ENCODE data around the gene SPRR2G.
"Not testable (repeated sequence)": the region's sequence is repeated elsewhere in the genome, so short reads cannot be mapped to it uniquely, and the experiment has no call there.

SPRR2G gene
- 0 reads per million in 2 donors for total RNA-seq

GRCh38 chr1:153150846-153151245 is at the start of gene SPRR2G:
TSS of gene SPRR2G (minus strand) at chr1:153150890. CDS start at chr1:153150110, 780 bp downstream.
- DNase-seq = no peak

- DNase-seq = no peak
These were observed 44.5 kb upstream of the SPRR2G start for GRCh38 chr1:153195216-153195615.

DNA sequence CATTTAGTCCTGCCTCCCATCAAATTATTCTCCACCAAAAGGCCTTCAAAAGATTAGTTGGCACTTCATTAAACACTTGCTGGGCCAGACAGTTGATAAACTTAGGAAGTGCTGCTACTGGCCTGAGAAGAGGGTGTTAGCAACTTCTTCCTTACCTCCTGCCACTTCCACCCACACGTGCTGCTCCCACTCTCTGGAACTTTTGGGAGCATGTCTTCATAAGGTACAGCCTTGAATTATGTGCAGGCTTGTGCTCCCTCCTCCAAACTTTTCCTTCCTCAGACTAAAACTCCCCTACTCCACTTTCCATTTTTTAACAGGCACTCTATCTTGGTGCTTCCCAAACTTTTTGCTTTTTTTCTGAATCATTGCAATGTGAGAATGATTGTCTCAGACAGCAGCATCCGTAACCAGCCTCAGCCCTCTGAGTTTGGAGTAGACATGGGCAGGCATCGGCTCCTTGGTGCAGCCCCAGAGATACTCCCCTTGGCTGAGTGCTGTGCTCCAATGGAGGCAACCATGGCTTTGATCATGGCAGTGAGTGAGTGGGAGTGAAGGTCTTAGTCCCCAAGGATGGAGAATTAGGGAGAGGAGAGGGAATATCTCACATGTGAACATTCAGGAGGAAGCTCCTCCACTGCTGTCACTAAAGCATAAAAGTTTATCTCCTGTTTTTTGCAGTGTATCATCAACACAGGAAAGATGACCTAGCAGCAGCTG is 43.8 kb upstream of the SPRR2G start:
- DNase-seq = no peak

GRCh38 chr1:153192697-153193096 is 42.0 kb upstream of the SPRR2G start:
- DNase-seq = peak in 1 of 5 experiments; percentile 4

DNA sequence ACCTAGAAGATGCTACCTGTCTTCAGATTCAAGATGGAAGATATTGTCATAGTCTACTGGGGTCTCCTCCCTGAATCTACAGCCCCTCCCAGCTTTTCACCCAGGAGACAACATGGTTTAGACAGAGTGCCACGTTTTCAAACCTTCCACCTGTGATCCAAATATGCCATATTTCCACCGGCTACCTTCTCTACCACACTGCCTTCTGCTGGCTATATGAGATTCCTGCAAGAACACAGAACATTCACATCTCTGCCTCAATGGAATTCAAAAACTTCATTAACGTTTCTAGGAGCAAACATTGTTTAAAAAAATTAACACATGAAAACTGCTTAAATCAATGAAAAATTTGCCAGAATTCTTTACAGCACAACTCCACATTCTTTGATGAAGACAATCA is 39.7 kb upstream of the SPRR2G start:
- no peak for DNase-seq

GRCh38 chr1:153188301-153188700 is 37.6 kb upstream of the SPRR2G start:
- DNase-seq = not testable (repeated sequence)

GRCh38 chr1:153180556-153180955 is 29.9 kb upstream of the SPRR2G start:
- DNase-seq = no peak

DNA sequence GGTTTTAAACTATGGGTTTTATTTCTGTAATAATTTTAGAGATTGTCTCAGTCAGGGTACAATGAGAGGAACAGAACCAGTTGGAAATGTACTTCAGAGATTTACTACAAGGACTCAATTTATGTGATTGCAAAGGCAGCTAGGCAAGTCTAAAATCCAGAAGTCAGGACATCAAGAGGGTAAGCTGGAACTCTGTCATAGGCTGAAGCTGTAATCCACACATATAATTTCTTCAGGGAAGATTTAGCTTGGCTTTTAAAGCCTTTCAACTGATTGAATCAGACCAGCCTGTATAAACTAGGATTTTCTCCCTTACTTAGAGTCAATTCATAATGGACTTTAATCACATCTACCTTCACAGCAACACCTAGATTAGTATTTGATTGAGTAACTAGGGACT is 28.2 kb upstream of the SPRR2G start:
- DNase-seq = no peak

DNA sequence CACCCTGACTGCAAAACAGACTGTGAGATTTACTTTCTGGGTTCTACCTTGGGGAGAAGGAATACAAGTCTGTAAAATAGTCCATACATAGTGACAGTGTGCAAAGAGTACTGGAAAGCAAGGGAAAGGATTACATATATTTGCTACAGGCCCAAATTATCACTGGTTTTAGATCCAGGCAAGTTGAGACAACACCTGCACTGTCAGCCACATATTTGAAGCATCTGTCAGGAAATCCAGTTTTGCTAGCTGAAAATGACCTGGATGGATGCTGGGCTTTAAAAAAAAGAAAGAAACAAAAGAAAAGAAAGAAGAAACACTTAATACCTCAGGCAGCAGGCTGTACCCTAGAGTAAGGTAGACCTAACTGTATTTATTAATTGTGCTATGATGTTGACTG is 23.9 kb upstream of the SPRR2G start:
- no peak for DNase-seq

- DNase-seq = no peak
These were observed 18.0 kb upstream of the SPRR2G start for GRCh38 chr1:153168686-153169085.

- no peak for DNase-seq
These were observed 4.9 kb upstream of the SPRR2G start for GRCh38 chr1:153155541-153155940.

GRCh38 chr1:153152481-153152880 is 1.8 kb upstream of the SPRR2G start:
- no peak for DNase-seq

GRCh38 chr1:153141377-153141776 is 9.3 kb downstream of the SPRR2G start:
- no peak for DNase-seq

DNA sequence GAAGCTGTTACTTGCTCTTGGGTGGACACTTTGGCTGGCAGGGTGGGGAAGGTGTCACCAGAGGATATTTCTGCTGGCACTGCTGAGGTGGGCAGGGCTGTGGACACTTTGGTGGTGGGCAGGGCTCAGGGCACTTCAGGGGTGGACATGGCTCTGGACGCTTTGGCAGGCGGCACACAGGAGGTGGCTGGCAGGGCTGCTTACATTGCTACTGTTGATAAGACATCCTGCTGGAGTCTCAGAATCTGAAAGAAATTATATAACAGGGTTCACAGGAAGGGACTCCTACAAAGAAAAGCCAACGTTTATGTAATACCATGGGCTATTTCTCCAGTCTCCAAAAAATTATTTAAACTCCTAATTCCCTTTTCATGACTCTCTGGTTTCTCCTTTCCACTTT is 10.2 kb downstream of the SPRR2G start:
- DNase-seq = no peak

GRCh38 chr1:153133743-153134142 is 16.9 kb downstream of the SPRR2G start:
- DNase-seq = no peak

- no peak for DNase-seq
These were observed 17.4 kb downstream of the SPRR2G start for GRCh38 chr1:153133267-153133666.

GRCh38 chr1:153128688-153129087 is 22.0 kb downstream of the SPRR2G start:
- not testable (repeated sequence) for DNase-seq

DNA sequence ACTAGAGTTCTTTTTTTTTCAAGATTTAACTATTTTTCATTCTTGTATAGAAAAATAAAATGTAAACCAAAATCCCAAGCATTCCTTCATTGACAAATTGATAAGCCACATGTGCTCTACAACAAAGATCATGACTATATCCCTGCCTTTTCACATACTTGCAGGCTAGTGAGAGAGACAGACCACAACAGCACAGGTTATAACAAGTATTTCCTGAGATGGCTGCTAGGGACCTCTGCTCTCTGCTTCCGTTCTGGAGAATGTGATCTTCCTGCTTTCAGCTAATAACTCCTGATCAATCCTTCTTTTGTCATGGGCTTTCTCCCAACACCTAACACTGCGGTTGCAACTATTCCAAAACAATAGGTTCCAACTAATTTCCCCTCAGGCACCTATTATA is 23.4 kb downstream of the SPRR2G start:
- no peak for DNase-seq

GRCh38 chr1:153125536-153125935 is 25.2 kb downstream of the SPRR2G start:
- DNase-seq = no peak

- DNase-seq = not testable (repeated sequence)
These were observed 26.9 kb downstream of the SPRR2G start for GRCh38 chr1:153123793-153124192.

- no peak for DNase-seq
These were observed 27.8 kb downstream of the SPRR2G start for GRCh38 chr1:153122831-153123421.

DNA sequence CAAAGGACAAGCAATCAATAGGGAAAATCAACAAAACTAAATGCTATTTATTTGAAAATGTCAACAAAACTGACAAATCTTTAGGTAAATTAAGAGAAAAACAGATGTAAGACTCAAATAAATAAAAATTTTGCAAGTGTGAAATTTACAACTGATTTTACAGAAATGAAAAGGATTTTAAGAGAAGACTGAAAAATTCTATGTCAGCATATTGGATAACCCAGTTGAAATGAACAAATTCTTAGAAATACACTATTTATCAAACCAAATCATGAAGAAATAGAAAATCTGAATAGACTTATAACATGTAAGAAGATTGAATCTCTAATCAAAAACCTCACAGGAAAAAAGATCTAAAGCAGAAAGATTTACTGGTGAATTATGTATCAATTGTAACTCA is 29.7 kb downstream of the SPRR2G start:
- no peak for DNase-seq

DNA sequence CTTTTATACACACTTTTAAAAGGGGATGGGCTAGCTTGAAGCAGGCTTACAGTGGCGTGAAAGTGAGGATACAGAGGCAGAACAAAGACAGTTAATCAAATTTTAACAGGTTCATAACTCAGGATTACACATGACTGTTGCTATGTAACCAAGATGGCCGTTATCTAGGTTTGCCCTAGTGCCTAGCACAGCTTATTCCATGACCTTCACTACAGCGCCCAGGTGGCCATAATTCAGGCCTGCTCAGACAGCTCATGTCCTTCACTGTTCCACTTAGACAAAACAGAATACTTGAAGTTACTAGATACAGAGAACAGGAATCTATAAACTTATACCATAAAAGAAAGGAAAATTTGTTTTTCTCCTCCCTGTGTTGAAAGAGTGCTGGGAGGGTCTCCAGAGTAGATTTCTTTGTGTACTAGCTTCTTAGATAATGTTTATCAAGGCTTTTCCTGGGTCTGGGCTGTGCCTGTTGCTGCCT is 31.2 kb downstream of the SPRR2G start:
- no peak for DNase-seq

DNA sequence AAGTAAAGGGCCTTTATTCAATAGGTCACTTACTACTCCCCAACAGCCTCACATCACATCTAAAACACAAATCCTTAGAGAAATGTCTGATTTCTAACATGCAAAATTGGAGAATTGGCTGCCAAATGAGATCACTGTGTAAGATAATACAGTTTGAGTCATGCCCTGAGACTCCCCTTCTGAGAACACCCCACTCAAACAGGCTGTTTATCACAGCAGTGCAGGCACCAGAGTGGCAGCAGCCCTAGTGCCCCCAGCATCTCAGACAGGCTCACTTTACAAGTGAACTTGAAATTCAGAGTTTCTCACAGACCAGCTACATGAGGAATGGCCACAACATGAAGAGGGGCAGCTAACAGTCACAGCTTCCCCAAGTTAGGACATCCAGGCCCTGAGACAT is 35.4 kb downstream of the SPRR2G start:
- not testable (repeated sequence) for DNase-seq

Data from T-helper 2 cell (primary cell).